Choroid plexus epithelial cell (primary cell): ENCODE measurements around the gene SUSD6.

Experiments
- DNase-seq: peaks from one replicate; pipeline ENCODE4 v3.0.0-alpha.2; 2010; ENCODE audit warnings: low read depth
- H3K4me3 ChIP-seq: 2 replicates; pipeline ENCODE4 v1.5.1; 2011; ENCODE audit warnings: low read depth, mild to moderate bottlenecking, control low read depth, low read length, moderate library complexity
- TF ChIP-seq, protein P1 (sequence below): conservative IDR thresholded peaks from 2 replicates; pipeline ENCODE4 v1.5.1; 2011; ENCODE audit warnings: low read depth, mild to moderate bottlenecking, control low read depth, inconsistent platforms, low read length, moderate library complexity

The SUSD6 gene, protein sequence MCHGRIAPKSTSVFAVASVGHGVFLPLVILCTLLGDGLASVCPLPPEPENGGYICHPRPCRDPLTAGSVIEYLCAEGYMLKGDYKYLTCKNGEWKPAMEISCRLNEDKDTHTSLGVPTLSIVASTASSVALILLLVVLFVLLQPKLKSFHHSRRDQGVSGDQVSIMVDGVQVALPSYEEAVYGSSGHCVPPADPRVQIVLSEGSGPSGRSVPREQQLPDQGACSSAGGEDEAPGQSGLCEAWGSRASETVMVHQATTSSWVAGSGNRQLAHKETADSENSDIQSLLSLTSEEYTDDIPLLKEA

DNA sequence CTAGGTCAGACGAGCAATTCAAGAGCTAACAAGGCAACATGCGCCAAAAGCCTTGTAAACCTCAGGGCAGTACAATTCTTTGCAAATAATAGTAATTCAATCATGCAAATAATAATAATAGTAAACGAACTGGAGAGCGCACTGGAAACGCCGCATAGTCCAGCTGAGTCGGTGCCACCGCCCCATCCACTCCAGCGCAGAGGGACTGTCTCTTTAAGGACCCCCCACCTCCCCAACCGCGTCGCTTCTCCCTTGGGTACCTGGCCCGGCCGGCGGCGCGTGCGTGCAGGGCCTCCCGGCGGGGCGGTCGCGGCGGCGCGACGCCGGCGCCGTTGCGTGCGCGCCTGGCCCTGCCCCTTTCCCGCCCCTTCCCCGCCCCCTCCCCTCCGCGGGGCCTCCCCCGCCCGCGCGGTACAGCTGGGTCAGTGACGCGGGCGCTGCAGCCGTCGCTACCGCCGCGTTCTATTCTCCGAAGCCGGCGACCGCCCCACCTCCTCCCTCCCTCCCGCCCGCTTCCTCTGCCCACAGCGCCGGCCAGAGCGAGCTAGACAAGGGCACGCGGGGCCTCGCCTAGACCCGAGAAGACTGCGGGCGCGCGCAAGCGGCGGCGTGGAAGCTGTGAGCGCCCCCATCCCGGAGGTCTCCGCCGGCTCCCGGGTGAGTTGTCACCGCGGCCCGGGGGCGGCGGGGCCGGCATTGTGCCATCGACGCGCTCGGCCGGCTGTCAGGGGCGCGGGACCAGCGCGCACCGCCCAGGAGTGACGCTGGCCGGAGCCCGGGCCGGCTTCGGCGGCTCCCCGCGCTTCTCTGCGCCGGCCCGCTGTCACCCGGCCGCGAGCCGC is at the start of gene SUSD6:
Gene SUSD6 (plus strand): TSS at position 425 of the 842 bp plus-strand sequence. CDS start 46,997 bp downstream, outside the sequence.
- H3K4me3 ChIP-seq: peak within 1 kb of the TSS; percentile 71
- TF ChIP-seq, protein P1, sequence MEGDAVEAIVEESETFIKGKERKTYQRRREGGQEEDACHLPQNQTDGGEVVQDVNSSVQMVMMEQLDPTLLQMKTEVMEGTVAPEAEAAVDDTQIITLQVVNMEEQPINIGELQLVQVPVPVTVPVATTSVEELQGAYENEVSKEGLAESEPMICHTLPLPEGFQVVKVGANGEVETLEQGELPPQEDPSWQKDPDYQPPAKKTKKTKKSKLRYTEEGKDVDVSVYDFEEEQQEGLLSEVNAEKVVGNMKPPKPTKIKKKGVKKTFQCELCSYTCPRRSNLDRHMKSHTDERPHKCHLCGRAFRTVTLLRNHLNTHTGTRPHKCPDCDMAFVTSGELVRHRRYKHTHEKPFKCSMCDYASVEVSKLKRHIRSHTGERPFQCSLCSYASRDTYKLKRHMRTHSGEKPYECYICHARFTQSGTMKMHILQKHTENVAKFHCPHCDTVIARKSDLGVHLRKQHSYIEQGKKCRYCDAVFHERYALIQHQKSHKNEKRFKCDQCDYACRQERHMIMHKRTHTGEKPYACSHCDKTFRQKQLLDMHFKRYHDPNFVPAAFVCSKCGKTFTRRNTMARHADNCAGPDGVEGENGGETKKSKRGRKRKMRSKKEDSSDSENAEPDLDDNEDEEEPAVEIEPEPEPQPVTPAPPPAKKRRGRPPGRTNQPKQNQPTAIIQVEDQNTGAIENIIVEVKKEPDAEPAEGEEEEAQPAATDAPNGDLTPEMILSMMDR: no peak
- peak; percentile 89 for DNase-seq

DNA sequence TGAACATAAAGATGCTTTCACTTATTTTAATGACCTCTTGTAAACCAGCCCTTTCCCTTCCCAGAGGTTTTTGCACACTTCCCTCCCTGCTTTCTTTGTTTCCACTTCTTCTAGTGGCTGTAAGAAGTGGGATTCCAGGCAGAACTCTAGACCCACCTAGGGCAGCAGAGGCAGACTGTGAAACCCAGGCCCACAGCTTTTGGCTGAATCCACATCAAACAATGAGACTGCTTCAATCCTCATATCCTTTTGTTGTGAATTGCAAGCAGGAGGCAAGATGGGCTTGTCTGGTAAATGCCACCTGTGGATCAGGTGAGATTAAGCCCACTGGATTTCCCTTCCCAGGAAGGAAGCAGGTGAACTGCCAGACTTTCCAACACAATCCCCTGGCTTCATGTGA is 49.5 kb upstream of the SUSD6 start:
- TF ChIP-seq, protein P1: no peak
- no peak for DNase-seq
- no peak overlapping the region for H3K4me3 ChIP-seq

DNA sequence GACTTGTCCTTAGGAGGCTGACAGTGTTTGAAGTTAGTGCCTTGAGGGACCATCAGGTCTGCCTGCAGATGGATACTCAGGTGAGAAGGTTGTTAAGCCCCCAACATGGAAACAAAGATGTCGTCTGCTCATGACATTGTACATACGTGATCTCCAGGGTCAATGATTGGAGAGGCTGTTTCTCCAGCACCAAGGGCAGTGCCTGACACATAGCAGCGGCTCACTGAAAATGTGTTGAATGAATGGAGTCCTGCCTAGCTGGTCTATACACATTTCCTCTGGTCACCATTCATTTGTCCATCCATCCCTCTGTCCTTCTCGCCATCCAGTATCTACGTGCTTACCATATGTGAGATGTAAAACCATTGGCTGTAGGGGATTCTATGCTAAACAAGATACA is 43.8 kb upstream of the SUSD6 start:
- DNase-seq: no peak
- H3K4me3 ChIP-seq: no peak overlapping the region
- TF ChIP-seq, protein P1: no peak

DNA sequence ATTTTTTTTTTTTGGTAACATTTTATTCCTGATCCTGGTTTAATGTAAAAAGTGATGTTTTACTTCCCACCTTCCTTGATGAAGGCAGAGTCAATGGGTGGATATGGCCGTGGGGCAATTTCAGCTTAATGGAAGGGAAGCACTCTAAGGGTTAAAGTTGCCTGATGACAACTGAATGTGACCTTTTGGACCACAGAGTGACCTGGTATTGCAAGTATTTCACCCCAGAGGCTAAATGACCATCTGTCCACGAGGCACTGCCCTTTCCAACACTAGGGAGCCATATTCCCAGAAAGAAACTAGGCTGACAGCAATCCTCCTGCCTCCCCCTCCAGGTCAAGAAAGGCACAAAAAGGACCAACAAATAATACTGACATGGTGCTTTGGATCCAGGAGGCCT is 41.5 kb upstream of the SUSD6 start:
- no peak for DNase-seq
- no peak overlapping the region for H3K4me3 ChIP-seq
- TF ChIP-seq, protein P1: no peak

DNA sequence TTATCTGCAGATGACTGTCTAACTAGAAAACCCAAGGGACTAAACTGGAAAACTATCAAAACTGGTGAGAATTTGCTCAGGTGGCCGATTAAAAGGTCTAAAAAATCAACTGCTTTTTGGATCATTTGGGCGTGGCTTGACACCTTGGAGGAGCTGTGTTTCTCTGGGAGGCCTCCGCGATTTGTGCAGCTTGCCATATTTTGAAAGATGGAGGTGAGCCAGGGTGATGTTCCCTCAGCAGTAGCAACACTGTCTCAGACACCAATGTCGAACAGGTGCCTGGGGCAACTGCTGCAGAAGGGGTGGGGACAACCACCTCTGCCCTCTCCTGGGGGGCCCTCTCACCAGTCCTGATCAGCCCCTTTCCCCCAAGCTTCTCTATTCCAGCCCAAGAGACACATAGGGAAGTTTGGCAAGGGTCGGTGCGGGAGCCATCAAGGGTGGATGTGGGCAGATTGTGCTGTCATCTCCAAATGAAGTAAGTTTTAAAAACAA is 40.5 kb upstream of the SUSD6 start:
- TF ChIP-seq, protein P1: no peak
- DNase-seq: no peak
- H3K4me3 ChIP-seq: no peak overlapping the region

DNA sequence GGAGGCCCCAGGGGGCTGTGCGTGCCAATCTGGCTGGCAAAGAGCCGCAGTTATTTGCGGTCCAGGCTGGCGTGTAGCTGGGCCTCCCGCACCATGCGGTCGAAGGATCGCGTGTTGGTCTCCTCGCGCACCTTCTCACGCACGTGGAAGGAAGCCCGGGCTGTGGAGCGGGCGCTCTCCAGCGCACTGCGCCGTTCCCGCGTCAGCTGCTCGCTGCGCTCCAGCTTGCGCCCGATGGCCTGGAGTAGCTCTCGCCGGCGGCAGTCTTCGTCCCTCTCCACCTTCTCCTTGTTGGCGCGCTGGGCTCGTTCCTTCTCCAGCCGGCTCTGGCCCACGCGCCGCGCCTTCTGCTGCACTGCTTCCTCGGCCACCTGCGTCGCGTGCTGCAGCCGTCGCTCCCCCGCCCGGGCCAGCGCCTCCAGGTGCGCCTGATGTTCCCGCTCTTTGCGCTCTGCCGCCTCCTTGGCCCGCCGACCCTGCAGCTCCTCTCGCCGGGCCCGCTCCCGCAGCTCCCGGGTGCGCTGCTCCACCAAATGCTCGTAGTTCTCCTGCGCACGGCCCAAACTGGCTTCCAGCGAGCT is 39.9 kb upstream of the SUSD6 start:
- H3K4me3 ChIP-seq: no peak overlapping the region
- TF ChIP-seq, protein P1: no peak
- no peak for DNase-seq
